K562 (cell line): ENCODE data around the gene DSG3.

Experiments used
- BRD4 ChIP-seq: fragments of 200-600 bp; sonication (generic); IDR thresholded peaks from 2 replicates; pipeline ENCODE4 v1.6.1; 2017; ENCODE audit warnings: inconsistent platforms
- RFX5 ChIP-seq: IDR thresholded peaks from 2 replicates; pipeline ENCODE4 v1.6.1; 2011; ENCODE audit warnings: low read depth, mild to moderate bottlenecking, improper control_type of control experiment, low read length
- TF ChIP-seq, protein P1 (sequence below): fragments of 150-350 bp; IDR thresholded peaks from 2 replicates; pipeline ENCODE4 v1.6.1; 2014; ENCODE audit warnings: low read depth, mild to moderate bottlenecking, low read length, borderline replicate concordance

DNA sequence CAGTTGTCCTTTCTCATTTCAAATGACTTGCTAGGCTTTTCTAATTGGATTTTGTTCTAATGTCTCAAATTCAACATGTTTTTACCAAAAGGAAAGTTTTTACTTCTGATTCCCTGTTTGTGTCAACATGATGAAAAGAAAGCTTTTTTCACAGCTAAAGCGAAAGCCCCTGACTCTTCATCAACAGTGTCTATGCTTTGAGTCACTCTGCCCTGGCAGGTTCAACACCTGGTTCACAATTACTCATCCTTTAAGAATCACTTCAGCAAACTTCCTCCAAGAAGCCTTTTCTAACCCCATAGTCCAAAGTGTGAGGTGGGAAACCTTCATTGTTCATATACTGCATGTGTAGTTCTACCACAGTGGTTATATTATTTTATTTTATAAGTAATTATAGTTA, 42.8 kb downstream of the DSG3 start:
- TF ChIP-seq, protein P1, sequence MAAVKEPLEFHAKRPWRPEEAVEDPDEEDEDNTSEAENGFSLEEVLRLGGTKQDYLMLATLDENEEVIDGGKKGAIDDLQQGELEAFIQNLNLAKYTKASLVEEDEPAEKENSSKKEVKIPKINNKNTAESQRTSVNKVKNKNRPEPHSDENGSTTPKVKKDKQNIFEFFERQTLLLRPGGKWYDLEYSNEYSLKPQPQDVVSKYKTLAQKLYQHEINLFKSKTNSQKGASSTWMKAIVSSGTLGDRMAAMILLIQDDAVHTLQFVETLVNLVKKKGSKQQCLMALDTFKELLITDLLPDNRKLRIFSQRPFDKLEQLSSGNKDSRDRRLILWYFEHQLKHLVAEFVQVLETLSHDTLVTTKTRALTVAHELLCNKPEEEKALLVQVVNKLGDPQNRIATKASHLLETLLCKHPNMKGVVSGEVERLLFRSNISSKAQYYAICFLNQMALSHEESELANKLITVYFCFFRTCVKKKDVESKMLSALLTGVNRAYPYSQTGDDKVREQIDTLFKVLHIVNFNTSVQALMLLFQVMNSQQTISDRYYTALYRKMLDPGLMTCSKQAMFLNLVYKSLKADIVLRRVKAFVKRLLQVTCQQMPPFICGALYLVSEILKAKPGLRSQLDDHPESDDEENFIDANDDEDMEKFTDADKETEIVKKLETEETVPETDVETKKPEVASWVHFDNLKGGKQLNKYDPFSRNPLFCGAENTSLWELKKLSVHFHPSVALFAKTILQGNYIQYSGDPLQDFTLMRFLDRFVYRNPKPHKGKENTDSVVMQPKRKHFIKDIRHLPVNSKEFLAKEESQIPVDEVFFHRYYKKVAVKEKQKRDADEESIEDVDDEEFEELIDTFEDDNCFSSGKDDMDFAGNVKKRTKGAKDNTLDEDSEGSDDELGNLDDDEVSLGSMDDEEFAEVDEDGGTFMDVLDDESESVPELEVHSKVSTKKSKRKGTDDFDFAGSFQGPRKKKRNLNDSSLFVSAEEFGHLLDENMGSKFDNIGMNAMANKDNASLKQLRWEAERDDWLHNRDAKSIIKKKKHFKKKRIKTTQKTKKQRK, result no peak
- TF ChIP-seq BRD4 (no peak), RFX5 (no peak)
